G401 (cell line): Measurements from ENCODE around the gene FOXN3. TPM values are rescaled to one million over a fixed set of nuclear protein-coding genes. Genes with fewer than 3 reads are reported as not detected.

Experiments used
- DNase-seq: peaks from one replicate; pipeline ENCODE4 v3.0.0-alpha.2; 2015; ENCODE audit warnings: low spot score
- in situ Hi-C: cut with HindIII; loops from 2 replicates; pipeline ENCODE4 v1.10.0; 2016; ENCODE audit warnings: low sequenced_read_pairs, mixed read lengths
- total RNA-seq: library from RNA; depleted of rRNA; stranded (reverse); fragments of >200 nt; shearing (Covaris generic); gene quantifications from 2 replicates; pipeline ENCODE4 v1.2.3, GENCODE V29; 2014

Gene FOXN3
- total RNA-seq, 1 experiment from 2014 or later = 7.6 TPM

- no peak for DNase-seq
- in situ Hi-C loops = no loop called here
Observed at GRCh38 chr14:89435892-89436656, 19.0 kb upstream of the FOXN3 start.

- no peak for DNase-seq
Observed at GRCh38 chr14:89435492-89435891, 18.5 kb upstream of the FOXN3 start.

GRCh38 chr14:89432226-89432625, 15.2 kb upstream of the FOXN3 start:
- DNase-seq = no peak
- in situ Hi-C loops = no loop called here

More at GRCh38 chr14:89435492-89435891, 18.5 kb upstream of the FOXN3 start:
- in situ Hi-C loops = no loop called here

GRCh38 chr14:89430391-89431236, 13.6 kb upstream of the FOXN3 start:
- in situ Hi-C loops = no loop called here
- no peak for DNase-seq

- peak; percentile 79 for DNase-seq
- in situ Hi-C loops = no loop called here
Observed at GRCh38 chr14:89429199-89430181, 12.5 kb upstream of the FOXN3 start.

GRCh38 chr14:89428546-89429198, 11.6 kb upstream of the FOXN3 start:
- in situ Hi-C loops = no loop called here
- DNase-seq = peak; percentile 96

- in situ Hi-C loops = no loop called here
- no peak for DNase-seq
Observed at GRCh38 chr14:89428173-89428523, 11.1 kb upstream of the FOXN3 start.

GRCh38 chr14:89427426-89428172, 10.6 kb upstream of the FOXN3 start:
- no peak for DNase-seq
- in situ Hi-C loops = no loop called here

- in situ Hi-C loops = no loop called here
- DNase-seq = no peak
Observed at GRCh38 chr14:89425931-89426330, 8.9 kb upstream of the FOXN3 start.

- in situ Hi-C loops = no loop called here
- DNase-seq = no peak
Observed at GRCh38 chr14:89424241-89424640, 7.2 kb upstream of the FOXN3 start.

- in situ Hi-C loops = no loop called here
- no peak for DNase-seq
Observed at GRCh38 chr14:89422952-89423345, 5.9 kb upstream of the FOXN3 start.

- in situ Hi-C loops = no loop called here
- peak; percentile 18 for DNase-seq
Observed at GRCh38 chr14:89422181-89422951, 5.3 kb upstream of the FOXN3 start.

- no peak for DNase-seq
- in situ Hi-C loops = no loop called here
Observed at GRCh38 chr14:89420502-89420901, 3.5 kb upstream of the FOXN3 start.

GRCh38 chr14:89419973-89420482, 3.0 kb upstream of the FOXN3 start:
- DNase-seq = no peak
- in situ Hi-C loops = no loop called here

GRCh38 chr14:89418976-89419375, 1.9 kb upstream of the FOXN3 start:
- in situ Hi-C loops = no loop called here
- no peak for DNase-seq

GRCh38 chr14:89418452-89418851, 1.4 kb upstream of the FOXN3 start:
- DNase-seq = peak; percentile 60
- in situ Hi-C loops = no loop called here

- peak; percentile 78 for DNase-seq
- in situ Hi-C loops = no loop called here
Observed at GRCh38 chr14:89417465-89418225, 612 bp upstream of the FOXN3 start.
